Liver (tissue), 9 donors: Measurements from ENCODE around the gene CABCOCO1. TPM values are rescaled to one million over a fixed set of nuclear protein-coding genes. Genes with fewer than 3 reads are reported as not detected.

Source experiments
- DNase-seq: peaks from one replicate; pipeline ENCODE4 v3.0.0-alpha.2; 2017; ENCODE audit warnings: low spot score
- H3K27ac ChIP-seq, 2 donors: one replicate each; pipeline ENCODE4 v1.7.0; 2013; ENCODE audit warnings: inconsistent platforms in 2 of 2, low read length in 2 of 2, control low read depth in 1 of 2, low read depth in 1 of 2, mild to moderate bottlenecking in 1 of 2
- H3K27me3 ChIP-seq, 4 donors: one replicate each; pipeline versions ENCODE4 v1.6.1 to v1.7.0; 2013; ENCODE audit warnings: low read length in 3 of 4, inconsistent platforms in 1 of 4, mild to moderate bottlenecking in 1 of 4, moderate library complexity in 1 of 4; ENCODE audit not compliant: control insufficient read depth in 4 of 4, insufficient read depth in 4 of 4
- H3K36me3 ChIP-seq, 4 donors: one replicate each; pipeline versions ENCODE4 v1.6.1 to v1.7.0; 2013; ENCODE audit warnings: low read length in 3 of 4, mild to moderate bottlenecking in 3 of 4, low read depth in 1 of 4, moderate library complexity in 1 of 4; ENCODE audit not compliant: control insufficient read depth in 4 of 4, insufficient read depth in 3 of 4
- H3K4me1 ChIP-seq, 4 donors: one replicate each; pipeline versions ENCODE4 v1.6.1 to v1.7.0; 2013; ENCODE audit warnings: low read length in 3 of 4, mild to moderate bottlenecking in 3 of 4, moderate library complexity in 1 of 4; ENCODE audit not compliant: control insufficient read depth in 4 of 4, insufficient read depth in 4 of 4
- H3K4me3 ChIP-seq, 3 donors: one replicate each; pipeline versions ENCODE4 v1.6.1 to v1.7.0; 2013; ENCODE audit warnings: low read length in 3 of 3, control low read depth in 1 of 3, low read depth in 1 of 3, mild to moderate bottlenecking in 1 of 3
- H3K9ac ChIP-seq, 2 donors: one replicate each; pipeline ENCODE4 v1.7.0; 2013; ENCODE audit warnings: low read length in 2 of 2, mild to moderate bottlenecking in 2 of 2, moderate library complexity in 2 of 2, control low read depth in 1 of 2, low read depth in 1 of 2
- H3K9me3 ChIP-seq, 4 donors: one replicate each; pipeline versions ENCODE4 v1.6.1 to v1.7.0; 2013; ENCODE audit warnings: low read length in 3 of 4; ENCODE audit not compliant: control insufficient read depth in 4 of 4
- ATF3 ChIP-seq: IDR thresholded peaks from 2 replicates; pipeline ENCODE4 v1.6.1; 2016; ENCODE audit warnings: antibody characterized with exemption
- CTCF ChIP-seq: fragments of 150-350 bp; IDR thresholded peaks from 2 replicates; pipeline ENCODE4 v1.5.1; 2017; ENCODE audit warnings: improper control_type of control experiment, low read depth, low read length; ENCODE audit not compliant: missing input control
- EGR1 ChIP-seq, 2 donors: IDR thresholded peaks; 2 replicates each; pipeline ENCODE4 v1.6.1; 2016 to 2018; ENCODE audit warnings: antibody characterized with exemption in 2 of 2, low read depth in 2 of 2
- FOXA1 ChIP-seq: IDR thresholded peaks from 2 replicates; pipeline ENCODE4 v1.6.1; 2016; ENCODE audit warnings: antibody characterized with exemption
- FOXA2 ChIP-seq: IDR thresholded peaks from 2 replicates; pipeline ENCODE4 v1.6.1; 2016; ENCODE audit warnings: antibody characterized with exemption
- GABPA ChIP-seq, 2 donors: IDR thresholded peaks in 1 of 2; conservative IDR thresholded peaks in 1 of 2; 2 replicates each; pipeline ENCODE4 v1.6.1; 2016; ENCODE audit warnings: antibody characterized with exemption in 2 of 2, mild to moderate bottlenecking in 1 of 2, moderate library complexity in 1 of 2
- JUND ChIP-seq, 2 donors: IDR thresholded peaks; 2 replicates each; pipeline ENCODE4 v1.6.1; 2016; ENCODE audit warnings: antibody characterized with exemption in 2 of 2
- MAX ChIP-seq: IDR thresholded peaks from 2 replicates; pipeline ENCODE4 v1.6.1; 2016; ENCODE audit warnings: antibody characterized with exemption
- NR2F2 ChIP-seq: IDR thresholded peaks from 2 replicates; pipeline ENCODE4 v1.6.1; 2016; ENCODE audit warnings: antibody characterized with exemption
- RAD21 ChIP-seq, 2 donors: IDR thresholded peaks; 2 replicates each; pipeline ENCODE4 v1.6.1; 2016; ENCODE audit warnings: antibody characterized with exemption in 2 of 2, mild to moderate bottlenecking in 2 of 2
- REST ChIP-seq: IDR thresholded peaks from 2 replicates; pipeline ENCODE4 v1.6.1; 2016; ENCODE audit warnings: antibody characterized with exemption, mild to moderate bottlenecking
- RXRA ChIP-seq, 2 donors: IDR thresholded peaks; 2 replicates each; pipeline ENCODE4 v1.6.1; 2017 to 2018; ENCODE audit warnings: antibody characterized with exemption in 2 of 2, mild to moderate bottlenecking in 1 of 2
- SP1 ChIP-seq: IDR thresholded peaks from 2 replicates; pipeline ENCODE4 v1.6.1; 2018; ENCODE audit warnings: antibody characterized with exemption, mild to moderate bottlenecking
- TAF1 ChIP-seq: conservative IDR thresholded peaks from 2 replicates; pipeline ENCODE4 v1.6.1; 2016; ENCODE audit warnings: antibody characterized with exemption, mild to moderate bottlenecking
- YY1 ChIP-seq: IDR thresholded peaks from 2 replicates; pipeline ENCODE4 v1.6.1; 2016; ENCODE audit warnings: antibody characterized with exemption, mild to moderate bottlenecking
- WGBS: extraction: QIAGEN DNeasy Blood & Tissue Kit; methylation state at CpG from one replicate; pipeline ENCODE4 v1.1.7; 2013; 5-methylcytosine and 5-hydroxymethylcytosine counted together
- polyA plus RNA-seq, 2 donors: library from polyadenylated mRNA; stranded (reverse) in 1 of 2; unstranded in 1 of 2; fragments of 200-250 nt in 1 of 2; fragments of >200 nt in 1 of 2; fragmentation: Nextera tagmentation in 1 of 2; extraction: Ambion mirVana in 1 of 2; gene quantifications; one replicate each; pipeline versions ENCODE4 v1.2.1 to v1.2.3, GENCODE V29; 2013 to 2015
- total RNA-seq, 2 donors: library from RNA; depleted of rRNA; stranded (reverse); fragments of >200 nt; gene quantifications; one replicate each; pipeline ENCODE4 v1.2.3, GENCODE V29; 2014
- donor health status: healthy.
- donor health status: healthy.
- donor health status: healthy.
- donor health status: healthy.
- donor health status: healthy.

CABCOCO1 gene
- total and polyA plus RNA-seq, 4 donors, result 0.09 to 0.20 TPM; not detected in 2

DNA sequence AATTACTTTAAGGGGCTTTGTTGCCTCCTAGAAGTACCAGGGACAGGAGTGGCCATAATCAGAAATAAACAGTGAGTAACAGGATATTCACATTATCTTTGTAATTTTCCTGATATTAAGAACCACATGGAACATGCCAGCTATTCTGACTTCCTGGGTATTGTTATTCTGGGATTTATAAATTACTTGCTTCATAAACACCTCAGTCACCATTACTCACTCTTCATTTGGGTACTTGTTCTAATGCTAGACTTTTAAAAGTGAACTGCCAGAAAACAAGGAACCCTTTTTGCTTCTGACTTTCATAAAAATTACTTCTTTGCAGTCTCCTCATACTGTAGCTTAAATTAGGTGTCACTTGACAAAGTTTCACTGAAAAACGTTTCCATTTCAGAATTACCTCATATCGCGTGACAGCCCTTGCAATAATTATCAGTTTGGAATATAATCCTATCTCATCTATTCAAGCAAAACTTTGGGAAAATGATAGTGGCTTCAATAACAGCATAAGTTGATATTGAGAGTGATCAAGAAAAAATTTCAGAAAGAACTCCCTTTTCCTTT lies 29.8 kb downstream of the CABCOCO1 start:
- Histone ChIP-seq H3K4me1 (no peaks in the 10 kb centered on the region), H3K27ac (no peak overlapping the region), H3K36me3 (no peaks in the 10 kb centered on the region), H3K9me3 (no peaks in the 10 kb centered on the region), H3K27me3 (no peaks in the 10 kb centered on the region), H3K9ac (no peak overlapping the region), H3K4me3 (no peak overlapping the region)
- DNase-seq, result no peak
- no peak for TF ChIP-seq NR2F2
- TF ChIP-seq JUND (IDR thresholded peaks at IDR 0.05), result no peak
- no peak for TF ChIP-seq FOXA2
- no peak for TF ChIP-seq CTCF
- TF ChIP-seq TAF1, result no peak
- TF ChIP-seq MAX, result no peak
- no peak for TF ChIP-seq FOXA1
- no peak for TF ChIP-seq REST
- TF ChIP-seq RXRA (IDR thresholded peaks at IDR 0.05), result no peak
- TF ChIP-seq RAD21 (IDR thresholded peaks at IDR 0.05), result no peak
- no peak for TF ChIP-seq SP1
- TF ChIP-seq ATF3, result no peak
- no peak for TF ChIP-seq GABPA (IDR thresholded peaks at IDR 0.05 in 1 of 2, conservative IDR thresholded peaks at IDR 0.05 in 1 of 2)
- no peak for TF ChIP-seq YY1
- TF ChIP-seq EGR1 (IDR thresholded peaks at IDR 0.05; ENCODE audit: low read depth in 2 of 2), result no peak
- 84% methylated on average over 3 of the region's 3 CpGs for WGBS

DNA sequence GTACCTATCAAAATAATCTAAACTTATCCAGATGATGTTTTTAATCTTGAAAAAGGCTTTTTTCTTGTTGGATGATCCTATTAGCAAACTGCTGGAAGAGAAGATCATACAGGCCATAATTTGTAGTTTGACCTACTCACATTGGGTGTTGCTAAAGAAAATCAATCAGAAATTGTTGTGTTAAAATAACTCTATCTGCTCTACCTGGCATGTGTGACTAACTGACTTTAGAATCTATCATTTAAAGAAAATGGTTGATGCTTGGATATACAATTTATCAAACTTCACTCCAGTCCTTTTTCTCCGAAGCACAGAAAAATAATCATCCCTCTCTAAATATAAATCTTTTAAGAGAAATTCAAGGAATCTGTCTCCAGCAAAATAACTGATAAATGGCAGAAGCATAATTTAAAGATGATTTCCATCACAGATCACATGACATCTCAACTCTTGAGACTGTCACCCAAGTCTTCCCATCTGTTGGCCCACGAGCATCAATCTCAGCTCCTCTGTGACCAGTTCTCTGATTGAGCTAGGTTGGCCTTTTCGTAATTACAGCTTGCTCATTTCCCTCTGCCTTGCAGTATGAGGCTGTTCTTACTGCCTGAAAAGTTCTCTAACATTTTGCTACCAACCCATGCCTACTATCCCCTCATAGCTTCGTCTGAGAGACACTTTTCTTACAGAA lies 36.4 kb downstream of the CABCOCO1 start:
- no peak overlapping the region for H3K27ac ChIP-seq
- no peak for TF ChIP-seq SP1
- TF ChIP-seq FOXA2, result no peak
- TF ChIP-seq CTCF, result no peak
- WGBS, result 79% methylated on average over 4 of the region's 4 CpGs
- no peaks in the 10 kb centered on the region for H3K9me3 ChIP-seq
- no peak overlapping the region for H3K9ac ChIP-seq
- H3K36me3 ChIP-seq, result no peaks in the 10 kb centered on the region
- no peak overlapping the region for H3K4me3 ChIP-seq
- no peaks in the 10 kb centered on the region for H3K27me3 ChIP-seq
- H3K4me1 ChIP-seq, result no peaks in the 10 kb centered on the region
- DNase-seq, result no peak
